Fibroblast of villous mesenchyme (primary cell): Measurements from ENCODE around the gene PRSS36. TPM values are rescaled to one million over a fixed set of nuclear protein-coding genes. Genes with fewer than 3 reads are reported as not detected.

Source experiments
- DNase-seq: peaks from one replicate; pipeline ENCODE4 v3.0.0-alpha.2; 2010; ENCODE audit warnings: low read depth
- H3K4me3 ChIP-seq: 2 replicates; pipeline ENCODE4 v1.5.1; 2011; ENCODE audit warnings: low read depth, mild to moderate bottlenecking, low read length
- total RNA-seq: library from RNA; depleted of rRNA; stranded (reverse); fragments of >200 nt; gene quantifications from 2 replicates; pipeline ENCODE4 v1.2.3, GENCODE V29; 2012
- TF ChIP-seq, protein P1 (sequence below): IDR thresholded peaks from 2 replicates; pipeline ENCODE4 v1.5.1; 2012; ENCODE audit warnings: low read depth, mild to moderate bottlenecking, low read length; ENCODE audit not compliant: insufficient read depth

Gene PRSS36
- total RNA-seq, 1 donor: under 0.01 TPM

DNA sequence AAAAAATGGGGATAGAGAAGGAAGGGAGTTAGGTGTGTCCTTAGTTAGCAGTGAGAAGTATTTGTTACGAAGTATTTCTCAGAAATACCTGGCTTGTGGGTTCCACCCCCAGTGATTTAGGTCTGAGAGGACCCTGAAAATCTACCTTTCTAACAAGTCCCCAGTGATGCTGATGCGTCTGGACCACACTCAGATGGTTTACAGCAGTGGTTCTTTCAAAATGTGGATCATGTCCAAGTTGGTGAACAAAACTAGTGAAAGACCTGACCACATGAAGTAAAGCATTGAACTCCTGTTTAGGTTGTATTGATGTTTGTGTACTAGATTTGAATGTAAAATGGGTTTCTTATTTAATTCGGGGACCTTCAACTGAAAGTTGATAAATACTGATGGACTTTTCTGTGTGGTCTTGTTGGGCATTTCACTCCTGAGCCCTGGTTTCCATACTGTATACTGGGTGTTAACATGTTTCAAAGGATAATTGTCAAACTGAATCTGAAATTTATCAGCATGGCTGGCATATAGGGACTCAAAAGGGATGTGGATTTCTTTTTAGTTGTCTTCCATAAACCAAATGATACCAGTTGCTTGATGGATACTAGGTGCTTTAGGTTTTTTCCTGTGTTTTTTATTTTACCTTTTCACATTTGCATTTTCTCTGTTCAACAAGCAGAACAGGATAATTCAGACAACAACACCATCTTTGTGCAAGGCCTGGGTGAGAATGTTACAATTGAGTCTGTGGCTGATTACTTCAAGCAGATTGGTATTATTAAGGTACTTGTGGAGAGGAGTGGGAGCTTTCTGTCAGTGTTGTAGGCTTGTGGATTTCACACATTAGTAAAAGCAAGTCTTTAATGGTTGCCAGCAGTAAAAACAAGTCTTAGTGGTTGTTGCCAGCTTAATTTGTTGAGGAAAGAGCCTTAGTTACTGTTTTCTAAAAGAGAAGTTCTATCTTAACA lies 38.9 kb upstream of the PRSS36 start:
- no peak for DNase-seq
- no peak overlapping the region for H3K4me3 ChIP-seq
- TF ChIP-seq, protein P1, sequence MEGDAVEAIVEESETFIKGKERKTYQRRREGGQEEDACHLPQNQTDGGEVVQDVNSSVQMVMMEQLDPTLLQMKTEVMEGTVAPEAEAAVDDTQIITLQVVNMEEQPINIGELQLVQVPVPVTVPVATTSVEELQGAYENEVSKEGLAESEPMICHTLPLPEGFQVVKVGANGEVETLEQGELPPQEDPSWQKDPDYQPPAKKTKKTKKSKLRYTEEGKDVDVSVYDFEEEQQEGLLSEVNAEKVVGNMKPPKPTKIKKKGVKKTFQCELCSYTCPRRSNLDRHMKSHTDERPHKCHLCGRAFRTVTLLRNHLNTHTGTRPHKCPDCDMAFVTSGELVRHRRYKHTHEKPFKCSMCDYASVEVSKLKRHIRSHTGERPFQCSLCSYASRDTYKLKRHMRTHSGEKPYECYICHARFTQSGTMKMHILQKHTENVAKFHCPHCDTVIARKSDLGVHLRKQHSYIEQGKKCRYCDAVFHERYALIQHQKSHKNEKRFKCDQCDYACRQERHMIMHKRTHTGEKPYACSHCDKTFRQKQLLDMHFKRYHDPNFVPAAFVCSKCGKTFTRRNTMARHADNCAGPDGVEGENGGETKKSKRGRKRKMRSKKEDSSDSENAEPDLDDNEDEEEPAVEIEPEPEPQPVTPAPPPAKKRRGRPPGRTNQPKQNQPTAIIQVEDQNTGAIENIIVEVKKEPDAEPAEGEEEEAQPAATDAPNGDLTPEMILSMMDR: no peak

DNA sequence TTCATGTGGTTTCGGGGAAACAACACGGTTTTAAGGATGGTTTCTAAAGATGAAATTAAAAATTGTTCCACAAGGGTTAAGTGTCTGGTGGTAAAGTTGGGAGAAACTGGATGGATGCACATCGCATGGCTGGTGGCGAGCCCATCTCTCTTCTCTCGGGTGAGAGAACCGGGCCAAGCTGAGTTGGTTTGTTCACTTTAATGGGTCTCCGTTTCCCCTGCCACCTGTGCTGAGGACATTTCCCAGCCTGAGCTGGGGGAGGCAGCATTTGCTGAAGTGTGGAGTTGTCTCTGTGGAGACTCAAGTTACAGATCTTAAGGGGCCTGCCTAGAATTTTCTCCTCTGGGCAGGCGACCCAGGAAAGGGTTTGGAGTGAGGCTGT lies 37.9 kb upstream of the PRSS36 start:
- H3K4me3 ChIP-seq: no peak overlapping the region
- DNase-seq: no peak
- TF ChIP-seq, protein P1: no peak

DNA sequence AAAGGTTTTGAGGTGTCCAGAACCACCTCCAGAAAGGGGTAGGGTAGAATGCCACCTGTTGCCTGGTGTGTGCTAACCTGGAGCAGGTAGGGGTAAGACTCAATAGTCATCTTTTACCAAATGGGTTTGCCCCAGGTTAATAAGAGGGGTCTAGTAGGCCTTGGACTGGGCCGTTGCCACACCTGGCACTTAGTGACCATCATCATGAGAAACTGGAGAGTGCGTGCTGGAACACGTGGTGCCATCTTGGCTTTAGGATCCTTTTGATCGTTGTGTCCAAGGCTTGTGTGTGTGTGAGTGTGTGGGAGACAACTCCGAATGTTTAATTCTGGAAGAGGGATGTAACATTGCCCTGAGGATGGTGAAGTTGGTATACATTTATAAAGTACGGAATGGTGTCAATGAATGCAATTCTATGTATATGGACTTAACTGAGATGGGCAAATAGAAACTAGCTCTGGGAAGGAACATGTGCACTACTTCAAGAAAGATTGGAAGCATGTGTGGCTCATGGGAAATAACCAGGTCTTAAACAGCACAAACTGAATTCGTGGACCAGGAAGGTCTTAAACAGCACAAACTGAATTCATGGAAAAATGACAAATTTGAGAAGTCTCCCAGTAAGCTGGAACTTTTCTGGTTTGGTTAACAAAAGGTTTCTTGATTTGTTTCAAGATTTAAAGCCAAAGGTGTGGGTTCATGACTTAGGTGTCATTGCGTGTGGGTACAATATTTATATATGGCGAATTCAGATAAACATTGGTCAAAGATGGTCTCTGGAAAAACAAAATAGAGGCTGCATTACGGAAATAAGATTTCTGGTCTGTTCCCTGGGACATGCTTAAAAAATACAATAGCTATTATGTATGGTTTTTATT lies 37.3 kb upstream of the PRSS36 start:
- TF ChIP-seq, protein P1: no peak
- no peak overlapping the region for H3K4me3 ChIP-seq
- no peak for DNase-seq

DNA sequence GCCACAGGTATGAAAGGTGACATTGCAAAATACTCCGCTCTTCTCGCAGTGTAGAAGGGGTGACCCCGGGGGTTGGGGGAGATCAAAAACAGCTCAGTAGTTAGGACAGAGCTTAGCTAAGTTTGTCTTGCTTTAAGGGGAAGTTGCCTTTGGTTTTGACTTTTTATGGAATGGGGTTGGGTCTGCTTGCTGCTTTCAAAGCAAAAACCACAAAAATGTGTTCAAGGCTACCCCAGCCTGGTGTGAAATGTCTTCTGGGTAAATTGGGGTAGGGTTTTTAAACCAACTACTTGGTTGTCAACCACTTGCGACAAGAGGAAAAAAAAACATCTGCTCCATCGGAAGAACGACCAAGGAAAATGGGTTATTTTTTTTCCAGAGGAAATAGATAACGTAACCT lies 36.3 kb upstream of the PRSS36 start:
- H3K4me3 ChIP-seq: no peak overlapping the region
- no peak for DNase-seq
- TF ChIP-seq, protein P1: no peak

DNA sequence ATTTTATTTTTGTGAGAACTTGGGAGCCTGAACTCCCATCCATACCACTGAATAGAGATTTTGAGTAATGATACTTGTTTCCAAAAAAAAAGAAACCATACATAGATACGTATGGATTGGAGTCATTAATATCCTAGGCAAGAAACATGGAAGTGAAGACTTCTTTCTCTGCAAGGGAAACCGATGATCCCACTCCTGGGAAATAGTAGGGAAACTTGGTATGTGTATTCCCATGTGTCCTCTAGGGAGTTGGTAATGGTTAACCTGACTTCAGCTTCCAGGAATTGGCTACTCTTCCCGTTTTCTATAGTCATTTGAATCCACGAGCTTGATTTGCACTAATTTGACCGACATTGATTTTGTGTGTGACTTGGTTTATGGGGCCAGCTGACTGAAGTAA lies 35.5 kb upstream of the PRSS36 start:
- H3K4me3 ChIP-seq: no peak overlapping the region
- TF ChIP-seq, protein P1: no peak
- DNase-seq: no peak

DNA sequence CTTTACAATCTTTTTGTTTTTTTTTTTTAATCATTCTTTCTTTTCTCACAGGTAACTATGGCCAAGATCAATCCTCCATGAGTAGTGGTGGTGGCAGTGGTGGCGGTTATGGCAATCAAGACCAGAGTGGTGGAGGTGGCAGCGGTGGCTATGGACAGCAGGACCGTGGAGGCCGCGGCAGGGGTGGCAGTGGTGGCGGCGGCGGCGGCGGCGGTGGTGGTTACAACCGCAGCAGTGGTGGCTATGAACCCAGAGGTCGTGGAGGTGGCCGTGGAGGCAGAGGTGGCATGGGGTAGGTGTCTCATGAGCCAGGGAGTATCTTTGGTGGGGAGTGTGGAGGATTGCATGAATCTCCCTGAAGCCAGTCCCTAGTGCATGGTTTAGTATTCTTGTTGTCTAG lies 35.0 kb upstream of the PRSS36 start:
- TF ChIP-seq, protein P1: no peak
- DNase-seq: no peak
- no peak overlapping the region for H3K4me3 ChIP-seq
